NB4 (cell line): ENCODE measurements around the gene GARRE1.

Source experiments
- CTCF ChIP-seq: IDR thresholded peaks from one replicate; pipeline ENCODE4 v1.5.1; 2012; ENCODE audit warnings: low read depth, low read length
- MYC ChIP-seq: IDR thresholded peaks from 2 replicates; pipeline ENCODE4 v1.6.1; 2011; ENCODE audit warnings: low read depth, low read length

GRCh38 chr19:34260771-34261173 lies 6.4 kb downstream of the GARRE1 start:
- TF ChIP-seq CTCF (no peak), MYC (no peak)
